H1 (cell line): ENCODE data around the gene DEAF1. TPM values are rescaled to one million over a fixed set of nuclear protein-coding genes. Genes with fewer than 3 reads are reported as not detected.

ENCODE experiments used
- CTCF ChIA-PET: fragments of 300-600 bp; sonication (Branson Sonifier 250); formaldehyde crosslinking; loops from one replicate; lab custom pipeline; 2021; ENCODE audit not compliant: partially characterized antibody; lab: Charles Lee
- POLR2A ChIA-PET: fragments of 300-600 bp; sonication (Branson Sonifier 250); formaldehyde crosslinking; loops from one replicate; lab custom pipeline; 2021; ENCODE audit warnings: inconsistent platforms; ENCODE audit not compliant: partially characterized antibody; lab: Charles Lee
- DNase-seq, 2 experiments: peaks; one replicate each; pipeline versions ENCODE4 v3.0.0 to v3.0.0-alpha.2; 2010 to 2022; ENCODE audit warnings: low spot score in 2 of 2, low read depth in 1 of 2, mixed read lengths in 1 of 2
- FAIRE-seq: peaks from 2 replicates; lab custom pipeline; 2011; peaks lifted over from hg19 to GRCh38; lab: Jason Lieb, UNC
- H2AFZ ChIP-seq: 2 replicates; pipeline ENCODE4 v1.8.1; 2012; ENCODE audit warnings: low read length, inconsistent platforms
- H2AK5ac ChIP-seq: 2 replicates; pipeline ENCODE4 v1.6.1; 2013; ENCODE audit warnings: low read depth, low read length
- H2BK120ac ChIP-seq: replicated peaks from 2 replicates; pipeline ENCODE3; 2013; ENCODE audit warnings: low read depth, low read length, inconsistent platforms
- H2BK12ac ChIP-seq: 2 replicates; pipeline ENCODE4 v1.6.1; 2013; ENCODE audit warnings: low read depth, low read length
- H2BK15ac ChIP-seq: 2 replicates; pipeline ENCODE4 v1.6.1; 2013; ENCODE audit warnings: low read length
- H2BK20ac ChIP-seq: 2 replicates; pipeline ENCODE4 v1.6.1; 2013; ENCODE audit warnings: low read length
- H2BK5ac ChIP-seq: 2 replicates; pipeline ENCODE4 v1.6.1; 2013; ENCODE audit warnings: low read depth, low read length
- H3K14ac ChIP-seq: 2 replicates; pipeline ENCODE4 v1.6.1; 2013; ENCODE audit warnings: inconsistent platforms; ENCODE audit not compliant: insufficient read length
- H3K18ac ChIP-seq: 2 replicates; pipeline ENCODE4 v1.6.1; 2013; ENCODE audit warnings: low read length; ENCODE audit errors: extremely low read depth
- H3K23ac ChIP-seq: 2 replicates; pipeline ENCODE4 v1.6.1; 2013; ENCODE audit warnings: inconsistent platforms; ENCODE audit not compliant: insufficient read length
- H3K23me2 ChIP-seq: 2 replicates; pipeline ENCODE4 v1.6.1; 2013; ENCODE audit warnings: low read depth, low read length
- H3K27ac ChIP-seq: 2 replicates; pipeline ENCODE4 v1.6.1; 2011; ENCODE audit warnings: low read depth, low read length, inconsistent platforms
- H3K27me3 ChIP-seq, 4 experiments: replicated peaks in 1 of 4; 1 replicate in 1 of 4; 2 replicates in 3 of 4; pipeline versions ENCODE4 v1.6.1 to v1.8.1; 2011 to 2013; ENCODE audit warnings: low read length in 3 of 4, mild to moderate bottlenecking in 3 of 4, inconsistent platforms in 2 of 4, mixed read lengths in 2 of 4, moderate library complexity in 1 of 4; ENCODE audit not compliant: control insufficient read depth in 3 of 4, insufficient read depth in 3 of 4; ENCODE audit errors: extremely low read depth in 1 of 4
- H3K36me3 ChIP-seq, 4 experiments: 2 replicates each; pipeline versions ENCODE4 v1.6.1 to v1.8.1; 2011 to 2013; ENCODE audit warnings: mild to moderate bottlenecking in 4 of 4, low read length in 3 of 4, moderate library complexity in 2 of 4, control low read depth in 1 of 4, inconsistent platforms in 1 of 4; ENCODE audit not compliant: insufficient read depth in 4 of 4, control insufficient read depth in 2 of 4
- H3K4ac ChIP-seq: replicated peaks from 2 replicates; pipeline ENCODE3; 2013; ENCODE audit warnings: low read length, low read depth, mixed read lengths, inconsistent platforms; ENCODE audit not compliant: insufficient read length
- H3K4me1 ChIP-seq, 4 experiments: replicated peaks in 1 of 4; 1 replicate in 1 of 4; 2 replicates in 3 of 4; pipeline versions ENCODE4 v1.6.1 to v1.8.1; 2011 to 2013; ENCODE audit warnings: low read length in 3 of 4, inconsistent platforms in 2 of 4, mixed read lengths in 1 of 4; ENCODE audit not compliant: insufficient read depth in 4 of 4, control insufficient read depth in 3 of 4
- H3K4me2 ChIP-seq, 2 experiments: 2 replicates each; pipeline versions ENCODE4 v1.6.1 to v1.8.1; 2011 to 2013; ENCODE audit warnings: low read depth in 2 of 2, low read length in 2 of 2, control low read depth in 1 of 2, inconsistent platforms in 1 of 2, mild to moderate bottlenecking in 1 of 2; ENCODE audit not compliant: insufficient read depth in 1 of 2
- H3K4me3 ChIP-seq, 4 experiments: fragments of 200-600, 300-600 bp in 1 of 4; sonication (generic), shearing (Covaris generic), sonication (Bioruptor Twin) in 1 of 4; 2 replicates each; pipeline versions ENCODE4 v1.5.1 to v1.8.1; 2011 to 2016; ENCODE audit warnings: low read length in 4 of 4, low read depth in 3 of 4, control low read depth in 2 of 4, inconsistent platforms in 2 of 4, mild to moderate bottlenecking in 2 of 4, mixed read lengths in 1 of 4, moderate library complexity in 1 of 4; ENCODE audit not compliant: insufficient read depth in 2 of 4; ENCODE audit errors: extremely low read depth in 1 of 4
- H3K56ac ChIP-seq: replicated peaks from 2 replicates; pipeline ENCODE3; 2013; ENCODE audit warnings: low read depth, mild to moderate bottlenecking, mixed read lengths, low read length, inconsistent platforms; ENCODE audit not compliant: insufficient read length
- H3K79me1 ChIP-seq: 2 replicates; pipeline ENCODE4 v1.6.1; 2013; ENCODE audit warnings: low read depth, low read length, control low read depth
- H3K79me2 ChIP-seq, 2 experiments: 2 replicates each; pipeline versions ENCODE4 v1.6.1 to v1.8.1; 2012 to 2013; ENCODE audit warnings: low read length in 2 of 2, mild to moderate bottlenecking in 2 of 2, inconsistent platforms in 1 of 2; ENCODE audit not compliant: insufficient read depth in 2 of 2, control insufficient read depth in 1 of 2
- H3K9ac ChIP-seq, 4 experiments: replicated peaks in 1 of 4; 1 replicate in 1 of 4; 2 replicates in 3 of 4; pipeline versions ENCODE4 v1.6.1 to v1.8.1; 2011 to 2013; ENCODE audit warnings: low read depth in 3 of 4, low read length in 3 of 4, control low read depth in 2 of 4, mild to moderate bottlenecking in 2 of 4, moderate library complexity in 2 of 4, inconsistent platforms in 1 of 4; ENCODE audit errors: extremely low read depth in 1 of 4
- H3K9me3 ChIP-seq, 2 experiments: 2 replicates each; pipeline versions ENCODE4 v1.6.1 to v1.8.1; 2012 to 2013; ENCODE audit warnings: mild to moderate bottlenecking in 2 of 2, moderate library complexity in 2 of 2, control low read depth in 1 of 2, inconsistent platforms in 1 of 2, low read depth in 1 of 2, low read length in 1 of 2, mixed read lengths in 1 of 2; ENCODE audit not compliant: insufficient read depth in 2 of 2
- H4K20me1 ChIP-seq, 2 experiments: replicated peaks in 1 of 2; 2 replicates each; pipeline versions ENCODE3 to v1.8.1; 2011 to 2013; ENCODE audit warnings: inconsistent platforms in 2 of 2, low read length in 2 of 2, mild to moderate bottlenecking in 1 of 2; ENCODE audit not compliant: insufficient read depth in 2 of 2, control insufficient read depth in 1 of 2
- H4K5ac ChIP-seq: 2 replicates; pipeline ENCODE4 v1.6.1; 2013; ENCODE audit warnings: low read length, low read depth, mixed read lengths, inconsistent platforms; ENCODE audit not compliant: insufficient read length
- H4K8ac ChIP-seq: 2 replicates; pipeline ENCODE4 v1.8.0; 2013; ENCODE audit warnings: mild to moderate bottlenecking, moderate library complexity, low read length, inconsistent platforms; ENCODE audit not compliant: insufficient read depth; ENCODE audit errors: extremely low read depth
- H4K91ac ChIP-seq: replicated peaks from 2 replicates; pipeline ENCODE3; 2013; ENCODE audit warnings: low read length, mixed read lengths, inconsistent platforms; ENCODE audit not compliant: insufficient read length
- KDM4A ChIP-seq: IDR thresholded peaks from one replicate; pipeline ENCODE4 v1.7.1; 2012; ENCODE audit warnings: low read depth, mild to moderate bottlenecking, moderate library complexity, low read length, inconsistent platforms; ENCODE audit not compliant: severe bottlenecking
- POLR2AphosphoS5 ChIP-seq: IDR thresholded peaks from 2 replicates; pipeline ENCODE4 v1.6.1; 2011; ENCODE audit warnings: low read depth, low read length
- SP4 ChIP-seq: IDR thresholded peaks from 2 replicates; pipeline ENCODE4 v1.6.1; 2012; ENCODE audit warnings: low read length, inconsistent platforms
- WGBS, 2 experiments: shearing (Covaris generic) in 1 of 2; methylation state at CpG; one replicate each; pipeline versions ENCODE4 v1.1.6 to v1.1.7; 2013 to 2015; ENCODE audit warnings: low lambda C conversion rate in 2 of 2, mixed read lengths in 2 of 2, inconsistent platforms in 1 of 2, low coverage in 1 of 2, missing lambda C conversion rate in 1 of 2; ENCODE audit not compliant: insufficient replicate concordance in 2 of 2, insufficient coverage in 1 of 2, insufficient read length in 1 of 2; ENCODE audit errors: extremely low coverage in 1 of 2, missing lambda C conversion rate in 1 of 2; 5-methylcytosine and 5-hydroxymethylcytosine counted together
- polyA plus RNA-seq, 7 experiments: library from polyadenylated mRNA; depleted of rRNA in 3 of 7; stranded (reverse) in 5 of 7; unstranded in 2 of 7; fragments of >200 nt in 5 of 7; fragments of 200-250 nt in 2 of 7; gene quantifications; 1 replicate in 5 of 7; 2 replicates in 1 of 7; 4 replicates in 1 of 7; pipeline versions ENCODE4 v1.2.1 to v1.2.3, GENCODE V29; 2011 to 2013; ENCODE audit warnings: missing spikeins in 2 of 7, mixed read lengths in 2 of 7
- total RNA-seq: library from RNA; stranded (reverse); fragmentation: NEBNext Ultra II Directional; extraction: Animal tissue kit (Norgen Biotek cat#: 25700); gene quantifications from 2 replicates; pipeline ENCODE4 v1.2.1, GENCODE V29; 2021

DEAF1 gene
- total and polyA plus RNA-seq, 2 of the 8 experiments (the other 6 are each of a cell fraction or from before 2014, with no cell fraction given): 47.3 to 58.4 TPM

- H2AFZ ChIP-seq: no peak overlapping the region
- H2BK20ac ChIP-seq: no peak overlapping the region
- peaks cover 27 to 72% (median 61%) of the 10 kb centered on the region in 4 experiments for H3K36me3 ChIP-seq
- H3K4me3 ChIP-seq: no peak overlapping the region
- H2AK5ac ChIP-seq: no peak overlapping the region
- H2BK5ac ChIP-seq: no peak overlapping the region
- H4K20me1 ChIP-seq: peaks cover 24 to 34% of the 10 kb centered on the region in 2 experiments
- peaks cover 0 to 11% (median 3%) of the 10 kb centered on the region in 4 experiments; a peak in 5 of 7 replicates for H3K4me1 ChIP-seq
- H3K18ac ChIP-seq: no peak overlapping the region
- no peak overlapping the region for H2BK120ac ChIP-seq
- TF ChIP-seq KDM4A (no peak), POLR2AphosphoS5 (no peak), SP4 (no peak)
- no peak overlapping the region for H3K23ac ChIP-seq
- no peaks in the 10 kb centered on the region for H3K9me3 ChIP-seq
- no peak for DNase-seq
- no peak overlapping the region for H2BK15ac ChIP-seq
- H4K8ac ChIP-seq: no peak overlapping the region
- H3K4ac ChIP-seq: no peak overlapping the region
- no peaks in the 10 kb centered on the region for H3K27me3 ChIP-seq
- peaks cover 1% of the 10 kb centered on the region; the same call in 1 of the 2 replicates for H3K23me2 ChIP-seq
- H3K79me2 ChIP-seq: no peaks in the 10 kb centered on the region
- peaks cover 10% of the 10 kb centered on the region for H3K79me1 ChIP-seq
- CTCF ChIA-PET: interaction anchor here (0.8 to 1.3 kb wide), 4 partner anchors 19 to 234 kb away, joined by 3 to 4 read pairs (median 3); no protein-coding TSS in a partner anchor
- POLR2A ChIA-PET: interaction anchor here (1.0 to 1.5 kb wide), 2 partner anchors 32 to 51 kb away, joined by 3 to 4 read pairs; no protein-coding TSS in a partner anchor
- H3K9ac ChIP-seq: no peak overlapping the region
- H3K4me2 ChIP-seq: no peak overlapping the region
- no peak overlapping the region for H2BK12ac ChIP-seq
- WGBS, 2 experiments: 97% methylated on average over 18 of the region's 18 CpGs; no CpG with 5 or more reads in 1 of the 2 experiments
- H4K91ac ChIP-seq: no peak overlapping the region
- H3K27ac ChIP-seq: no peak overlapping the region
- H3K14ac ChIP-seq: no peak overlapping the region
- no peak overlapping the region for H3K56ac ChIP-seq
- no peak overlapping the region for H4K5ac ChIP-seq
- FAIRE-seq: no peak
Measured at GRCh38 chr11:610146-610801, 84.7 kb downstream of the DEAF1 start.
